ENCODE data around the gene THBS2. TPM values are rescaled to one million over a fixed set of nuclear protein-coding genes. Genes with fewer than 3 reads are reported as not detected.
A peak's percentile ranks its signal among the peaks of the same experiment; 100 is the strongest.

Gene THBS2
- total RNA-seq, 1 donor from 2014 or later = 709 TPM

GRCh38 chr6:169289619-169290339, 36.1 kb upstream of the THBS2 start:
- Histone ChIP-seq H3K4me1 (no peaks in the 10 kb centered on the region), H3K9me3 (no peaks in the 10 kb centered on the region), H3K27ac (no peak overlapping the region), H3K36me3 (no peaks in the 10 kb centered on the region), H3K4me3 (no peak overlapping the region), H3K27me3 (no peaks in the 10 kb centered on the region)
- intact Hi-C loops (cut with DNase I) = no loop called here
- DNase-seq (ENCODE audit: low spot score in 2 of 2) = no peak
- TF ChIP-seq, protein P1, sequence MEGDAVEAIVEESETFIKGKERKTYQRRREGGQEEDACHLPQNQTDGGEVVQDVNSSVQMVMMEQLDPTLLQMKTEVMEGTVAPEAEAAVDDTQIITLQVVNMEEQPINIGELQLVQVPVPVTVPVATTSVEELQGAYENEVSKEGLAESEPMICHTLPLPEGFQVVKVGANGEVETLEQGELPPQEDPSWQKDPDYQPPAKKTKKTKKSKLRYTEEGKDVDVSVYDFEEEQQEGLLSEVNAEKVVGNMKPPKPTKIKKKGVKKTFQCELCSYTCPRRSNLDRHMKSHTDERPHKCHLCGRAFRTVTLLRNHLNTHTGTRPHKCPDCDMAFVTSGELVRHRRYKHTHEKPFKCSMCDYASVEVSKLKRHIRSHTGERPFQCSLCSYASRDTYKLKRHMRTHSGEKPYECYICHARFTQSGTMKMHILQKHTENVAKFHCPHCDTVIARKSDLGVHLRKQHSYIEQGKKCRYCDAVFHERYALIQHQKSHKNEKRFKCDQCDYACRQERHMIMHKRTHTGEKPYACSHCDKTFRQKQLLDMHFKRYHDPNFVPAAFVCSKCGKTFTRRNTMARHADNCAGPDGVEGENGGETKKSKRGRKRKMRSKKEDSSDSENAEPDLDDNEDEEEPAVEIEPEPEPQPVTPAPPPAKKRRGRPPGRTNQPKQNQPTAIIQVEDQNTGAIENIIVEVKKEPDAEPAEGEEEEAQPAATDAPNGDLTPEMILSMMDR (IDR thresholded peaks at IDR 0.05) = no peak

DNA sequence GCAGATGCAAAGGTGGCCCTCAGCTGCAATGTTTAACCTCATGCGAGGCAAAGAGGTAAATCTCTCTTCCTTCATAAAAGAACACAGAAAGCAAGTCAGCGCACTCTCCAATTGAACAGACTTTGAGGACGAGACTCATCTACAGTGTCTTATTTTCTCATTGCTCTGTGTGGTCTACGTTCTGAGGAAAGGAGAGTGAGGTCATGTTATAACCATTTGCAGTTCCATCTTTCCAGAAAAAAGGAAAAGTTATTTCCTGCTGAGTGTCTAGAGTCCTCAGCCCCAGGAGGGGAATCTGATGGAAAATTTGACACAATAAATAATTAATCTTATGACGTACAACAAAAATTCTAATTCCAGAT, 35.6 kb upstream of the THBS2 start:
- no peaks in the 10 kb centered on the region for H3K9me3 ChIP-seq
- TF ChIP-seq, protein P1 (IDR thresholded peaks at IDR 0.05) = no peak
- DNase-seq (ENCODE audit: low spot score in 2 of 2) = no peak
- no peak overlapping the region for H3K4me3 ChIP-seq
- H3K27me3 ChIP-seq = no peaks in the 10 kb centered on the region
- no peaks in the 10 kb centered on the region for H3K36me3 ChIP-seq
- H3K27ac ChIP-seq = peak overlapping the region in 1 of 2 donors; percentile 42
- no peaks in the 10 kb centered on the region for H3K4me1 ChIP-seq
- intact Hi-C loops (cut with DNase I) = no loop called here

GRCh38 chr6:169288591-169288990, 34.9 kb upstream of the THBS2 start:
- Histone ChIP-seq H3K27me3 (no peaks in the 10 kb centered on the region), H3K36me3 (no peaks in the 10 kb centered on the region), H3K4me3 (no peak overlapping the region), H3K27ac (peak overlapping the region in 1 of 2 donors; percentile 42), H3K9me3 (no peaks in the 10 kb centered on the region), H3K4me1 (no peaks in the 10 kb centered on the region)
- DNase-seq (ENCODE audit: low spot score in 2 of 2) = no peak
- intact Hi-C loops (cut with DNase I) = no loop called here
- TF ChIP-seq, protein P1 (IDR thresholded peaks at IDR 0.05) = no peak

- no peaks in the 10 kb centered on the region for H3K4me1 ChIP-seq
- H3K4me3 ChIP-seq = no peak overlapping the region
- intact Hi-C loops (cut with DNase I) = no loop called here
- no peaks in the 10 kb centered on the region for H3K9me3 ChIP-seq
- TF ChIP-seq, protein P1 (IDR thresholded peaks at IDR 0.05) = no peak
- H3K36me3 ChIP-seq = no peaks in the 10 kb centered on the region
- no peak overlapping the region for H3K27ac ChIP-seq
- no peaks in the 10 kb centered on the region for H3K27me3 ChIP-seq
- no peak for DNase-seq (ENCODE audit: low spot score in 2 of 2)
Measured at GRCh38 chr6:169287675-169288074, 34.0 kb upstream of the THBS2 start.

DNA sequence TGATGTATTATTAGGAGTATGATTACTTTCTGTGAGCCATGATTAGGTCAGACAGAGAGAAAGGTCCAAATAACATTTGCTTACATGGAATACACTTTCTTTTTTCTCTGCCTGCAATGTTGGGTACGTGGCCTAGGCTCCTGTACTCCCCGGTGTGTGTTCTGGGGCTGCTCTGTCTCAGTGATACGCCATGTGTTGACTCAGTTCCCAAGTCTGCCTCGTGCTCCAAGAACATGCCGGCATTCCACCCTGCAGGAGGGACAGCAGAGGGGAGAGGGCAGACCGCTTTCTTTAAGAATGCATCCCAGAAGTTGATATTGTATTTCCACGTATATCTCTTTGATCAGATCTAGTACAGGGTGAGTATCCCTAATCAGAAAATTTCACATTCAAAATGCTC, 33.3 kb upstream of the THBS2 start:
- intact Hi-C loops (cut with DNase I) = no loop called here
- Histone ChIP-seq H3K4me1 (no peaks in the 10 kb centered on the region), H3K36me3 (no peaks in the 10 kb centered on the region), H3K4me3 (no peak overlapping the region), H3K27me3 (no peaks in the 10 kb centered on the region), H3K9me3 (no peaks in the 10 kb centered on the region), H3K27ac (no peak overlapping the region)
- TF ChIP-seq, protein P1 (IDR thresholded peaks at IDR 0.05) = no peak
- no peak for DNase-seq (ENCODE audit: low spot score in 2 of 2)

DNA sequence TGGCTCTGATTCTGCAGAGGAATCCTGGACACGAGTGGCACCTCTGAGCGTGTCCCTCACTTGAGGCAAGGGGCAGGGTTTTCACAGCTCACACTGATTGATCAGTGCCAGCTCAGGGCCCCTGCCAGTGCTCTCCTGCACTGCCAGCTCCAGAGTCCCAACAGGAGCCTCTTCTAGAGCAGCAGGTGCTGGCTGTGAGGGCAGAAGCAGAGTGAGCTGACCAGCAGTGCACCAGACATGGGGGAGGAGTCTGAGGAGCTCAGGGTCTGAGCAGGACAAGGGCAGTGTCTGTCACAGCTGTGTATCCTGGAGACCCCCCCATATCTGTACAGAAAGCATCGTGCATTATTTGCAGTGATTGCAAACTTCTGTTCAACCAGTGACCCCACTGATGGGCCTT, 31.5 kb upstream of the THBS2 start:
- no peaks in the 10 kb centered on the region for H3K4me1 ChIP-seq
- H3K9me3 ChIP-seq = no peaks in the 10 kb centered on the region
- no peaks in the 10 kb centered on the region for H3K36me3 ChIP-seq
- no peak for DNase-seq (ENCODE audit: low spot score in 2 of 2)
- H3K27me3 ChIP-seq = no peaks in the 10 kb centered on the region
- TF ChIP-seq, protein P1 (IDR thresholded peaks at IDR 0.05) = no peak
- H3K27ac ChIP-seq = no peak overlapping the region
- intact Hi-C loops (cut with DNase I) = no loop called here
- no peak overlapping the region for H3K4me3 ChIP-seq
